HEK293 (cell line): Measurements from ENCODE around the gene TBC1D24.

ENCODE experiments used
- HOXC10 ChIP-seq: sonication (generic); formaldehyde crosslinking; IDR thresholded peaks from 2 replicates; pipeline ENCODE4 v1.8.1; 2023; ENCODE audit warnings: mild to moderate bottlenecking, missing genetic modification reagents
- KLF7 ChIP-seq: fragments of 450-650 bp; formaldehyde crosslinking; IDR thresholded peaks from 2 replicates; pipeline ENCODE4 v1.5.1; 2016; ENCODE audit warnings: missing biosample characterization, missing genetic modification characterization, borderline replicate concordance
- RBAK ChIP-seq: fragments of 450-650 bp; formaldehyde crosslinking; IDR thresholded peaks from 2 replicates; pipeline ENCODE4 v1.5.1; 2016; ENCODE audit warnings: missing biosample characterization, missing genetic modification characterization
- SP2 ChIP-seq: fragments of 450-650 bp; formaldehyde crosslinking; IDR thresholded peaks from 2 replicates; pipeline ENCODE4 v1.5.1; 2016; ENCODE audit warnings: missing biosample characterization, missing genetic modification characterization
- ZEB2 ChIP-seq: fragments of 450-650 bp; formaldehyde crosslinking; IDR thresholded peaks from 2 replicates; pipeline ENCODE4 v1.5.1; 2016; ENCODE audit warnings: missing biosample characterization, missing genetic modification characterization
- ZFHX2 ChIP-seq: fragments of 450-650 bp; formaldehyde crosslinking; conservative IDR thresholded peaks from 2 replicates; pipeline ENCODE4 v1.5.1; 2016; ENCODE audit warnings: missing biosample characterization, missing genetic modification characterization
- ZNF10 ChIP-seq: fragments of 450-650 bp; formaldehyde crosslinking; IDR thresholded peaks from 2 replicates; pipeline ENCODE4 v1.5.1; 2017; ENCODE audit warnings: missing biosample characterization, missing genetic modification characterization
- ZNF146 ChIP-seq: fragments of 450-650 bp; formaldehyde crosslinking; IDR thresholded peaks from 2 replicates; pipeline ENCODE4 v1.5.1; 2016; ENCODE audit warnings: missing biosample characterization, missing genetic modification characterization
- ZNF169 ChIP-seq: fragments of 450-650 bp; formaldehyde crosslinking; IDR thresholded peaks from 2 replicates; pipeline ENCODE4 v1.5.1; 2016; ENCODE audit warnings: missing biosample characterization, missing genetic modification characterization
- ZNF19 ChIP-seq: fragments of 450-650 bp; formaldehyde crosslinking; IDR thresholded peaks from 2 replicates; pipeline ENCODE4; 2016; ENCODE audit warnings: missing biosample characterization, missing genetic modification characterization, low read depth
- ZNF2 ChIP-seq: fragments of 450-650 bp; formaldehyde crosslinking; IDR thresholded peaks from 2 replicates; pipeline ENCODE4 v1.5.1; 2016; ENCODE audit warnings: missing biosample characterization, missing genetic modification characterization
- ZNF223 ChIP-seq: fragments of 450-650 bp; formaldehyde crosslinking; IDR thresholded peaks from 2 replicates; pipeline ENCODE4 v1.5.1; 2016; ENCODE audit warnings: missing biosample characterization, missing genetic modification characterization
- ZNF302 ChIP-seq: fragments of 450-650 bp; formaldehyde crosslinking; IDR thresholded peaks from 2 replicates; pipeline ENCODE4 v1.5.1; 2016; ENCODE audit warnings: missing biosample characterization, missing genetic modification characterization, low read depth
- ZNF501 ChIP-seq: fragments of 450-650 bp; formaldehyde crosslinking; IDR thresholded peaks from 2 replicates; pipeline ENCODE4 v1.5.1; 2016; ENCODE audit warnings: missing biosample characterization, missing genetic modification characterization
- ZNF510 ChIP-seq: fragments of 450-650 bp; formaldehyde crosslinking; IDR thresholded peaks from 2 replicates; pipeline ENCODE4 v1.5.1; 2018; ENCODE audit warnings: mild to moderate bottlenecking, missing genetic modification characterization, missing biosample characterization; ENCODE audit not compliant: insufficient replicate concordance
- ZNF549 ChIP-seq: fragments of 450-650 bp; IDR thresholded peaks from 2 replicates; pipeline ENCODE4 v1.5.1; 2018; ENCODE audit warnings: missing biosample characterization, missing genetic modification characterization, mild to moderate bottlenecking, inconsistent platforms, moderate library complexity
- ZNF558 ChIP-seq: fragments of 450-650 bp; formaldehyde crosslinking; IDR thresholded peaks from 2 replicates; pipeline ENCODE4 v1.5.1; 2016; ENCODE audit warnings: missing biosample characterization, missing genetic modification characterization
- ZNF561 ChIP-seq: fragments of 450-650 bp; IDR thresholded peaks from 2 replicates; pipeline ENCODE4 v1.5.1; 2018; ENCODE audit warnings: missing biosample characterization, missing genetic modification characterization, borderline replicate concordance
- ZNF624 ChIP-seq: fragments of 450-650 bp; formaldehyde crosslinking; IDR thresholded peaks from 2 replicates; pipeline ENCODE4 v1.5.1; 2017; ENCODE audit warnings: missing biosample characterization, missing genetic modification characterization
- ZNF629 ChIP-seq: fragments of 450-650 bp; formaldehyde crosslinking; IDR thresholded peaks from 2 replicates; pipeline ENCODE4 v1.5.1; 2017; ENCODE audit warnings: missing biosample characterization, missing genetic modification characterization
- ZNF654 ChIP-seq: fragments of 450-650 bp; formaldehyde crosslinking; IDR thresholded peaks from 2 replicates; pipeline ENCODE4 v1.5.1; 2016; ENCODE audit warnings: low read depth, missing biosample characterization, missing genetic modification characterization
- ZNF837 ChIP-seq: fragments of 450-650 bp; formaldehyde crosslinking; IDR thresholded peaks from 2 replicates; pipeline ENCODE4 v1.5.1; 2016; ENCODE audit warnings: missing biosample characterization, missing genetic modification characterization
- ZSCAN30 ChIP-seq: fragments of 450-650 bp; IDR thresholded peaks from 2 replicates; pipeline ENCODE4 v1.5.1; 2018; ENCODE audit warnings: missing biosample characterization, mild to moderate bottlenecking, missing genetic modification characterization, moderate library complexity
- TF ChIP-seq, protein P1 (sequence below): fragments of 450-650 bp; formaldehyde crosslinking; IDR thresholded peaks from 2 replicates; pipeline ENCODE4 v1.5.1; 2016; ENCODE audit warnings: missing biosample characterization, missing genetic modification characterization, borderline replicate concordance
- TF ChIP-seq, protein P2 (sequence below): fragments of 450-650 bp; formaldehyde crosslinking; IDR thresholded peaks from 2 replicates; pipeline ENCODE4 v1.5.1; 2016; ENCODE audit warnings: missing biosample characterization, missing genetic modification characterization
- TF ChIP-seq, protein P3 (sequence below): fragments of 450-650 bp; formaldehyde crosslinking; IDR thresholded peaks from 2 replicates; pipeline ENCODE4 v1.5.1; 2016; ENCODE audit warnings: missing biosample characterization, missing genetic modification characterization
- TF ChIP-seq, protein P4 (sequence below): sonication (generic); formaldehyde crosslinking; IDR thresholded peaks from 2 replicates; pipeline ENCODE4 v1.8.1; 2022; ENCODE audit warnings: mild to moderate bottlenecking, moderate library complexity, missing genetic modification reagents
- TF ChIP-seq, protein P5 (sequence below): fragments of 450-650 bp; formaldehyde crosslinking; IDR thresholded peaks from 2 replicates; pipeline ENCODE4 v1.5.0; 2017; ENCODE audit warnings: missing biosample characterization, missing genetic modification characterization, borderline replicate concordance

Gene TBC1D24

DNA sequence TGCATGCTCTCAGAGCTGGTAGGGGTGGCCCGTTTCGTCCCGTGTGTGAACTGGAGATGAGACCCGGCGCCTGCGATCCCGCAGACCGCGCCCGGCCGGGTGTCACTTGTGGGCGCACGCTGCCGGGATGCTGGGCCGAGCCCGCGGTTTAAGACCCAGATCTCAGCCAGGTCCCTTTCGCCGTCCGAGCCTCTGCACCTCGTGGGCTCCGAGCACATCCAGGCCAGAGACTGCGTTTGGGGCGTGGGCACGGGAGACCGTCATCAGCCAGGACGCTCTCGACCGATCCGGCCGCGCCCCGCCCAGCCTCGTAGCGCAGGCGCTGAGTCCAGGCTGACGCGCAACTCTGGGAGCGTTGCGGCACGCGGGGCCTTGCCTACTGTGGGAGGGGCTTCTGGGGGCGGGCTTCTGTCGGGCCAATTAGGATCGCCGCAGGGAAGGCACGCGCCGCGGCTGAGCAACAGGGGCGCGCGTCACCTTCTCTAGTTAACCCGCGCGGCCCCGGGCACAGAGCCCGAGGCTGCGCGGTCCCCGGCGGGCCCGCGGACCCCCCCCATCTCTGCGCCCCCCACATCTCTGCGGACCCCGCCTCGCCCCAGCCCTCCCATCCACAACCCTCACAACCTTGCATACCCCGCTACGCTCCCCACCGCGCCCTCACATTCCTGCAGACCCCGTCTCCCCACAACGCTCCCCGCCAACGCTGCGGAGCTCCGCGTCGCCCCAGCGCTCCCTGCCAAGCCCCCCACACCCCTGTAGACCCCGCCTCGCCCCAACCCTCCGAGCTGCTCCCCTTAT is 57.0 kb downstream of the TBC1D24 start (continued):
- TF ChIP-seq ZNF510 (tag by site-specific recombination) (no peak), KLF7 (tag by site-specific recombination) (0 out of 2 replicates have a peak, but pooled peaks have one; percentile 45), ZSCAN30 (tag by site-specific recombination) (no peak; the same call in 1 of the 2 replicates), ZNF302 (no peak), SP2 (tag by site-specific recombination) (peak; percentile 96), ZNF629 (tag by site-specific recombination) (peak; percentile 59), ZNF561 (tag by site-specific recombination) (no peak), ZNF837 (no peak), ZNF654 (no peak), ZNF10 (tag by site-specific recombination) (no peak), ZNF624 (no peak), HOXC10 (CRISPR knock-in tag) (no peak), RBAK (no peak), ZNF223 (tag by site-specific recombination) (no peak), ZEB2 (tag by site-specific recombination) (peak; percentile 31; the same call in 1 of the 2 replicates), ZFHX2 (tag by site-specific recombination) (peak; percentile 4), ZNF2 (no peak), ZNF146 (tag by site-specific recombination) (no peak), ZNF19 (tag by site-specific recombination) (no peak), ZNF558 (tag by site-specific recombination) (no peak), ZNF169 (tag by site-specific recombination) (no peak), ZNF501 (tag by site-specific recombination) (no peak), ZNF549 (tag by site-specific recombination) (no peak)
- TF ChIP-seq, protein P1, sequence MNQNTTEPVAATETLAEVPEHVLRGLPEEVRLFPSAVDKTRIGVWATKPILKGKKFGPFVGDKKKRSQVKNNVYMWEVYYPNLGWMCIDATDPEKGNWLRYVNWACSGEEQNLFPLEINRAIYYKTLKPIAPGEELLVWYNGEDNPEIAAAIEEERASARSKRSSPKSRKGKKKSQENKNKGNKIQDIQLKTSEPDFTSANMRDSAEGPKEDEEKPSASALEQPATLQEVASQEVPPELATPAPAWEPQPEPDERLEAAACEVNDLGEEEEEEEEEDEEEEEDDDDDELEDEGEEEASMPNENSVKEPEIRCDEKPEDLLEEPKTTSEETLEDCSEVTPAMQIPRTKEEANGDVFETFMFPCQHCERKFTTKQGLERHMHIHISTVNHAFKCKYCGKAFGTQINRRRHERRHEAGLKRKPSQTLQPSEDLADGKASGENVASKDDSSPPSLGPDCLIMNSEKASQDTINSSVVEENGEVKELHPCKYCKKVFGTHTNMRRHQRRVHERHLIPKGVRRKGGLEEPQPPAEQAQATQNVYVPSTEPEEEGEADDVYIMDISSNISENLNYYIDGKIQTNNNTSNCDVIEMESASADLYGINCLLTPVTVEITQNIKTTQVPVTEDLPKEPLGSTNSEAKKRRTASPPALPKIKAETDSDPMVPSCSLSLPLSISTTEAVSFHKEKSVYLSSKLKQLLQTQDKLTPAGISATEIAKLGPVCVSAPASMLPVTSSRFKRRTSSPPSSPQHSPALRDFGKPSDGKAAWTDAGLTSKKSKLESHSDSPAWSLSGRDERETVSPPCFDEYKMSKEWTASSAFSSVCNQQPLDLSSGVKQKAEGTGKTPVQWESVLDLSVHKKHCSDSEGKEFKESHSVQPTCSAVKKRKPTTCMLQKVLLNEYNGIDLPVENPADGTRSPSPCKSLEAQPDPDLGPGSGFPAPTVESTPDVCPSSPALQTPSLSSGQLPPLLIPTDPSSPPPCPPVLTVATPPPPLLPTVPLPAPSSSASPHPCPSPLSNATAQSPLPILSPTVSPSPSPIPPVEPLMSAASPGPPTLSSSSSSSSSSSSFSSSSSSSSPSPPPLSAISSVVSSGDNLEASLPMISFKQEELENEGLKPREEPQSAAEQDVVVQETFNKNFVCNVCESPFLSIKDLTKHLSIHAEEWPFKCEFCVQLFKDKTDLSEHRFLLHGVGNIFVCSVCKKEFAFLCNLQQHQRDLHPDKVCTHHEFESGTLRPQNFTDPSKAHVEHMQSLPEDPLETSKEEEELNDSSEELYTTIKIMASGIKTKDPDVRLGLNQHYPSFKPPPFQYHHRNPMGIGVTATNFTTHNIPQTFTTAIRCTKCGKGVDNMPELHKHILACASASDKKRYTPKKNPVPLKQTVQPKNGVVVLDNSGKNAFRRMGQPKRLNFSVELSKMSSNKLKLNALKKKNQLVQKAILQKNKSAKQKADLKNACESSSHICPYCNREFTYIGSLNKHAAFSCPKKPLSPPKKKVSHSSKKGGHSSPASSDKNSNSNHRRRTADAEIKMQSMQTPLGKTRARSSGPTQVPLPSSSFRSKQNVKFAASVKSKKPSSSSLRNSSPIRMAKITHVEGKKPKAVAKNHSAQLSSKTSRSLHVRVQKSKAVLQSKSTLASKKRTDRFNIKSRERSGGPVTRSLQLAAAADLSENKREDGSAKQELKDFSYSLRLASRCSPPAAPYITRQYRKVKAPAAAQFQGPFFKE = 0 out of 2 replicates have a peak, but pooled peaks have one; percentile 28
- TF ChIP-seq, protein P2, sequence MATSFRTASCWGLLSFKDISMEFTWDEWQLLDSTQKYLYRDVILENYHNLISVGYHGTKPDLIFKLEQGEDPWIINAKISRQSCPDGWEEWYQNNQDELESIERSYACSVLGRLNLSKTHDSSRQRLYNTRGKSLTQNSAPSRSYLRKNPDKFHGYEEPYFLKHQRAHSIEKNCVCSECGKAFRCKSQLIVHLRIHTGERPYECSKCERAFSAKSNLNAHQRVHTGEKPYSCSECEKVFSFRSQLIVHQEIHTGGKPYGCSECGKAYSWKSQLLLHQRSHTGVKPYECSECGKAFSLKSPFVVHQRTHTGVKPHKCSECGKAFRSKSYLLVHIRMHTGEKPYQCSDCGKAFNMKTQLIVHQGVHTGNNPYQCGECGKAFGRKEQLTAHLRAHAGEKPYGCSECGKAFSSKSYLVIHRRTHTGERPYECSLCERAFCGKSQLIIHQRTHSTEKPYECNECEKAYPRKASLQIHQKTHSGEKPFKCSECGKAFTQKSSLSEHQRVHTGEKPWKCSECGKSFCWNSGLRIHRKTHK (tag by site-specific recombination) = no peak
- TF ChIP-seq, protein P3, sequence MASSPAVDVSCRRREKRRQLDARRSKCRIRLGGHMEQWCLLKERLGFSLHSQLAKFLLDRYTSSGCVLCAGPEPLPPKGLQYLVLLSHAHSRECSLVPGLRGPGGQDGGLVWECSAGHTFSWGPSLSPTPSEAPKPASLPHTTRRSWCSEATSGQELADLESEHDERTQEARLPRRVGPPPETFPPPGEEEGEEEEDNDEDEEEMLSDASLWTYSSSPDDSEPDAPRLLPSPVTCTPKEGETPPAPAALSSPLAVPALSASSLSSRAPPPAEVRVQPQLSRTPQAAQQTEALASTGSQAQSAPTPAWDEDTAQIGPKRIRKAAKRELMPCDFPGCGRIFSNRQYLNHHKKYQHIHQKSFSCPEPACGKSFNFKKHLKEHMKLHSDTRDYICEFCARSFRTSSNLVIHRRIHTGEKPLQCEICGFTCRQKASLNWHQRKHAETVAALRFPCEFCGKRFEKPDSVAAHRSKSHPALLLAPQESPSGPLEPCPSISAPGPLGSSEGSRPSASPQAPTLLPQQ = no peak; the same call in 1 of the 2 replicates
- TF ChIP-seq, protein P4, sequence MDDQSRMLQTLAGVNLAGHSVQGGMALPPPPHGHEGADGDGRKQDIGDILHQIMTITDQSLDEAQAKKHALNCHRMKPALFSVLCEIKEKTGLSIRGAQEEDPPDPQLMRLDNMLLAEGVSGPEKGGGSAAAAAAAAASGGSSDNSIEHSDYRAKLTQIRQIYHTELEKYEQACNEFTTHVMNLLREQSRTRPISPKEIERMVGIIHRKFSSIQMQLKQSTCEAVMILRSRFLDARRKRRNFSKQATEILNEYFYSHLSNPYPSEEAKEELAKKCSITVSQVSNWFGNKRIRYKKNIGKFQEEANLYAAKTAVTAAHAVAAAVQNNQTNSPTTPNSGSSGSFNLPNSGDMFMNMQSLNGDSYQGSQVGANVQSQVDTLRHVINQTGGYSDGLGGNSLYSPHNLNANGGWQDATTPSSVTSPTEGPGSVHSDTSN (CRISPR knock-in tag) = peak; percentile 41; the same call in 1 of the 2 replicates
- TF ChIP-seq, protein P5, sequence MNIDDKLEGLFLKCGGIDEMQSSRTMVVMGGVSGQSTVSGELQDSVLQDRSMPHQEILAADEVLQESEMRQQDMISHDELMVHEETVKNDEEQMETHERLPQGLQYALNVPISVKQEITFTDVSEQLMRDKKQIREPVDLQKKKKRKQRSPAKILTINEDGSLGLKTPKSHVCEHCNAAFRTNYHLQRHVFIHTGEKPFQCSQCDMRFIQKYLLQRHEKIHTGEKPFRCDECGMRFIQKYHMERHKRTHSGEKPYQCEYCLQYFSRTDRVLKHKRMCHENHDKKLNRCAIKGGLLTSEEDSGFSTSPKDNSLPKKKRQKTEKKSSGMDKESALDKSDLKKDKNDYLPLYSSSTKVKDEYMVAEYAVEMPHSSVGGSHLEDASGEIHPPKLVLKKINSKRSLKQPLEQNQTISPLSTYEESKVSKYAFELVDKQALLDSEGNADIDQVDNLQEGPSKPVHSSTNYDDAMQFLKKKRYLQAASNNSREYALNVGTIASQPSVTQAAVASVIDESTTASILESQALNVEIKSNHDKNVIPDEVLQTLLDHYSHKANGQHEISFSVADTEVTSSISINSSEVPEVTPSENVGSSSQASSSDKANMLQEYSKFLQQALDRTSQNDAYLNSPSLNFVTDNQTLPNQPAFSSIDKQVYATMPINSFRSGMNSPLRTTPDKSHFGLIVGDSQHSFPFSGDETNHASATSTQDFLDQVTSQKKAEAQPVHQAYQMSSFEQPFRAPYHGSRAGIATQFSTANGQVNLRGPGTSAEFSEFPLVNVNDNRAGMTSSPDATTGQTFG = no peak
